SK-N-SH treated with all-trans-retinoic acid at 6 μM for 48 hours (cell line): Measurements from ENCODE around the gene DDX49.

Experiments used
- ATAC-seq: fragments of 200-7000 bp; cut with Tn5 transposase; 3 replicates; pipeline ENCODE4 v1.9.1; 2020; ENCODE audit warnings: mild to moderate bottlenecking, moderate library complexity
- ARNTL ChIP-seq: fragments of 450-650 bp; formaldehyde crosslinking; IDR thresholded peaks from 2 replicates; pipeline ENCODE4 v1.5.0; 2020; ENCODE audit warnings: low read depth, mild to moderate bottlenecking, moderate library complexity, borderline replicate concordance
- BACH2 ChIP-seq: fragments of 250-450 bp; sonication (Bioruptor Pico); IDR thresholded peaks from 2 replicates; pipeline ENCODE4 v1.9.0; 2021; ENCODE audit warnings: mild to moderate bottlenecking, borderline replicate concordance
- CREB5 ChIP-seq: fragments of 250-450 bp; sonication (Bioruptor Pico); IDR thresholded peaks from 2 replicates; pipeline ENCODE4 v1.5.1; 2020; ENCODE audit warnings: low read depth, mild to moderate bottlenecking, moderate library complexity
- CSDC2 ChIP-seq: fragments of 250-450 bp; sonication (Bioruptor Pico); IDR thresholded peaks from 2 replicates; pipeline ENCODE4 v1.5.0; 2020; ENCODE audit warnings: mild to moderate bottlenecking, moderate library complexity
- ESRRG ChIP-seq: fragments of 250-450 bp; sonication (Bioruptor Pico); IDR thresholded peaks from 2 replicates; pipeline ENCODE4 v1.6.1; 2021; ENCODE audit warnings: mild to moderate bottlenecking
- GLIS3 ChIP-seq: fragments of 250-450 bp; sonication (Bioruptor Pico); IDR thresholded peaks from 2 replicates; pipeline ENCODE4 v1.5.0; 2020; ENCODE audit warnings: mild to moderate bottlenecking, moderate library complexity
- ISL1 ChIP-seq: fragments of 250-450 bp; sonication (Bioruptor Pico); IDR thresholded peaks from 2 replicates; pipeline ENCODE4 v2.1.2; 2022; ENCODE audit warnings: mild to moderate bottlenecking, moderate library complexity
- OSR1 ChIP-seq: fragments of 250-450 bp; sonication (Bioruptor Pico); IDR thresholded peaks from 2 replicates; pipeline ENCODE4 v1.8.0; 2022; ENCODE audit warnings: moderate library complexity, mild to moderate bottlenecking, inconsistent platforms
- PATZ1 ChIP-seq: fragments of 250-450 bp; sonication (Bioruptor Pico); IDR thresholded peaks from 2 replicates; pipeline ENCODE4 v1.8.0; 2020; ENCODE audit warnings: mild to moderate bottlenecking, moderate library complexity, borderline replicate concordance
- POU6F1 ChIP-seq: fragments of 250-450 bp; sonication (Bioruptor Pico); IDR thresholded peaks from 2 replicates; pipeline ENCODE4 v1.8.0; 2021; ENCODE audit warnings: low read depth, mild to moderate bottlenecking, moderate library complexity, borderline replicate concordance
- PPARA ChIP-seq: fragments of 250-450 bp; sonication (Bioruptor Pico); IDR thresholded peaks from 2 replicates; pipeline ENCODE4 v1.5.0; 2020; ENCODE audit warnings: mild to moderate bottlenecking, borderline replicate concordance
- RARB ChIP-seq: fragments of 250-450 bp; sonication (Bioruptor Pico); IDR thresholded peaks from 2 replicates; pipeline ENCODE4 v1.8.0; 2021; ENCODE audit warnings: mild to moderate bottlenecking, moderate library complexity
- SNAI2 ChIP-seq: fragments of 250-450 bp; sonication (Bioruptor Pico); IDR thresholded peaks from 2 replicates; pipeline ENCODE4 v1.5.0; 2020; ENCODE audit warnings: mild to moderate bottlenecking, moderate library complexity
- TCF4 ChIP-seq: fragments of 250-450 bp; sonication (Bioruptor Pico); IDR thresholded peaks from 2 replicates; pipeline ENCODE4 v1.8.0; 2021; ENCODE audit warnings: mild to moderate bottlenecking, moderate library complexity, borderline replicate concordance
- TOX ChIP-seq: fragments of 250-450 bp; sonication (Bioruptor Pico); IDR thresholded peaks from 2 replicates; pipeline ENCODE4 v1.8.0; 2021; ENCODE audit warnings: mild to moderate bottlenecking, moderate library complexity, borderline replicate concordance
- TSHZ2 ChIP-seq: fragments of 250-450 bp; sonication (Bioruptor Pico); IDR thresholded peaks from 2 replicates; pipeline ENCODE4 v1.5.0; 2020; ENCODE audit warnings: mild to moderate bottlenecking, moderate library complexity
- ZC3H10 ChIP-seq: fragments of 250-450 bp; sonication (Bioruptor Pico); IDR thresholded peaks from 2 replicates; pipeline ENCODE4 v1.5.1; 2021; ENCODE audit warnings: mild to moderate bottlenecking, moderate library complexity
- ZFP3 ChIP-seq: fragments of 250-450 bp; sonication (Bioruptor Pico); IDR thresholded peaks from 2 replicates; pipeline ENCODE4 v1.5.0; 2020; ENCODE audit warnings: mild to moderate bottlenecking, moderate library complexity
- ZFP30 ChIP-seq: fragments of 450-650 bp; formaldehyde crosslinking; IDR thresholded peaks from 2 replicates; pipeline ENCODE4 v1.5.0; 2022; ENCODE audit warnings: mild to moderate bottlenecking, moderate library complexity
- ZNF565 ChIP-seq: fragments of 450-650 bp; formaldehyde crosslinking; conservative IDR thresholded peaks from 2 replicates; pipeline ENCODE4 v1.5.0; 2020; ENCODE audit warnings: low read depth, mild to moderate bottlenecking, moderate library complexity
- ZNF70 ChIP-seq: fragments of 450-650 bp; formaldehyde crosslinking; IDR thresholded peaks from 2 replicates; pipeline ENCODE4 v1.5.0; 2020; ENCODE audit warnings: mild to moderate bottlenecking, moderate library complexity
- ZNF8 ChIP-seq: fragments of 450-650 bp; formaldehyde crosslinking; IDR thresholded peaks from 2 replicates; pipeline ENCODE4 v1.5.0; 2020; ENCODE audit warnings: mild to moderate bottlenecking, moderate library complexity

DDX49 gene

GRCh38 chr19:18954094-18954493 lies 34.6 kb downstream of the DDX49 start:
- ATAC-seq, result no peak

GRCh38 chr19:18955042-18955441 lies 35.5 kb downstream of the DDX49 start:
- TF ChIP-seq ZFP3 (no peak), TCF4 (CRISPR knock-in tag) (no peak), OSR1 (CRISPR knock-in tag) (no peak), ZNF565 (CRISPR knock-in tag) (no peak)
- ATAC-seq, result no peak

More at GRCh38 chr19:18954094-18954493, 34.6 kb downstream of the DDX49 start:
- TF ChIP-seq RARB (no peak), POU6F1 (CRISPR knock-in tag) (no peak), PATZ1 (CRISPR knock-in tag) (no peak), TSHZ2 (CRISPR knock-in tag) (no peak), CREB5 (no peak), ESRRG (CRISPR knock-in tag) (no peak), ARNTL (CRISPR knock-in tag) (no peak), SNAI2 (no peak)

GRCh38 chr19:18960370-18960769 lies 40.9 kb downstream of the DDX49 start:
- no peak for ATAC-seq
- no peak for TF ChIP-seq ARNTL (CRISPR knock-in tag)
- no peak for TF ChIP-seq ISL1
- no peak for TF ChIP-seq TSHZ2 (CRISPR knock-in tag)
- TF ChIP-seq CSDC2, result no peak
- TF ChIP-seq ZFP30 (CRISPR knock-in tag), result no peak
- TF ChIP-seq TOX, result no peak
- no peak for TF ChIP-seq ZFP3
- no peak for TF ChIP-seq ZNF70
- TF ChIP-seq ZC3H10 (CRISPR knock-in tag), result no peak
- TF ChIP-seq OSR1 (CRISPR knock-in tag), result no peak
- TF ChIP-seq BACH2 (CRISPR knock-in tag), result no peak
- no peak for TF ChIP-seq RARB
- TF ChIP-seq GLIS3 (CRISPR knock-in tag), result no peak
- TF ChIP-seq PPARA (CRISPR knock-in tag), result no peak
- TF ChIP-seq ZNF8 (CRISPR knock-in tag), result no peak
- no peak for TF ChIP-seq TCF4 (CRISPR knock-in tag)
- no peak for TF ChIP-seq SNAI2
- no peak for TF ChIP-seq POU6F1 (CRISPR knock-in tag)
- TF ChIP-seq CREB5, result no peak
- no peak for TF ChIP-seq ZNF565 (CRISPR knock-in tag)
